Measurements from ENCODE around the gene PJA2.
"Not testable (repeated sequence)": the region's sequence is repeated elsewhere in the genome, so short reads cannot be mapped to it uniquely, and the experiment has no call there.

Gene PJA2

GRCh38 chr5:109307456-109307855 lies 102.3 kb downstream of the PJA2 start:
- DNase-seq = no peak

DNA sequence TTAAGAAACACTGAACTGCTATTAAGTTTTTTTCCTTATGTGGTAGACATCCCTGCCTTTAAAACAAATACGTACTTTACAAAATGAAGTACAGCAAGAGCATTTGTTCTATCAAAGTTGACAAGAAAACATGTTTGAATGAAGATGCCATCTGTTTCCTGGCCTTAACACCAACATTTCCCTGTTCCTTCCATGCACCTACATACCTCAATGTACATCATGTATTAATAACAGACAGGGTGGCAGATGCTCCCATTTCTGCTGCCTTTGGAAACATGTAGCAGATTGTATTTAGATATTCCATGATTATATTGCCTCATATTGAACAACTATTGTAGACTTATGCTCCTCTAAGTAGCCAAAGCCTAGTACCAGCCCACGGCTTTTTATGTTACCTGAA lies 104.4 kb downstream of the PJA2 start:
- DNase-seq = no peak

DNA sequence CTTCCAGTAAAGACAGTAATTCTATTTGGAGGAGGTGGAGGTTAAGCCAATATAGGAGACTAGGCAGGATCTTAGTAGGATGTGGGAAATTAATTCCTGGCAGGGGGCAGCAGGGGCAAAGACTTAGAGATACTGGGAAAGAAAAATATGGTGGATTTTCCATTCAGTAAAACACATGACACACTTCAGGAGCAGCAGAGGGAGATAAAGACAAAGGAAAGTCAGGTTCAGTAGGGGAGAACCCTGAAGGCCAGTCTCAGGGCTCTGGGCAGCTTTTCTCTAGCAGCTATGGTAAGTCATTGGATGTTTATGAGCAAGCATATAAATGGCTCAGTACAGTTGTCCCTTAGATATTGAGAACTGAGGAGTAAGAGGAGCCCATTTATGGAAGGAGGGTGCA lies 105.5 kb downstream of the PJA2 start:
- DNase-seq = no peak

DNA sequence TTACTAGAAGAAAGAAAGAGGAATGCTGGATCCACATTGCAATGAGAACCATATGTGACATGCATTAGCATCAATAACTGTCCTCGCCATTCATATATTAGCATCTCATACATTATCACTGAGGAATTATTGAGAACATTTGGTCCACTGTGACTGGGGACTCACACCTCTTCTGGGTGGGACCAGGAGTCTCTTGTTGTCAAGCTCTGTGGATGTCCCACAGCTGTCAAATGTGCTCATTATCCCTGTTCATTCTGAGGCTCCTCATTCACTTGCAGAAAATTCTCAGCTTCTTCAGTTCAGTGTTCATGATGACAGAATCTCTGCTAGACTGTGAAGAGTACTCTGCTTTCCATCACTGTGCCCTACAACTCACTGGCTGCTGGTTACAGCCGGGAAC lies 109.4 kb downstream of the PJA2 start:
- DNase-seq = no peak

DNA sequence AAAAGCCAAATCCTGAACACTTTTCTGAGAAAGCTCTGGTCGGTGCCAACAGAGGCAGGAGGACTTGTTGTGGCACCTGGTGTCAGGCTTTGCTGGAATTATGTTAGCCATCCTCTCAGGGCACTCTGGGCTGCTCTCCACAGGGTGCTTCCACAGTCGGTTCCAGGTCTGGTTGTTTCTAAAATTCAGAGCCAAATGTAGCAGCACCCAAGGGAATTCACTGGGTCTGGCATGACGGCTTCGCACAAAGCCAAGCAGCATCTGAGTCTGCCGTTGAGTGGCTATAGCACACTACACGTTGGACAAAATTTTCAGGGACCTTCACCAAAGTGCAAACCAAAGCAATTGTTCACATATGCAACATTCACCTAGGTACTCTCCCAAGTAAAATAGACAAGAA lies 110.2 kb downstream of the PJA2 start:
- no peak for DNase-seq

- no peak for DNase-seq
Observed at GRCh38 chr5:109298794-109299193, 111.0 kb downstream of the PJA2 start.

GRCh38 chr5:109297900-109298299 lies 111.9 kb downstream of the PJA2 start:
- no peak for DNase-seq

- DNase-seq = no peak
Observed at GRCh38 chr5:109291090-109291489, 118.7 kb downstream of the PJA2 start.

- no peak for DNase-seq
Observed at GRCh38 chr5:109290231-109290630, 119.5 kb downstream of the PJA2 start.

DNA sequence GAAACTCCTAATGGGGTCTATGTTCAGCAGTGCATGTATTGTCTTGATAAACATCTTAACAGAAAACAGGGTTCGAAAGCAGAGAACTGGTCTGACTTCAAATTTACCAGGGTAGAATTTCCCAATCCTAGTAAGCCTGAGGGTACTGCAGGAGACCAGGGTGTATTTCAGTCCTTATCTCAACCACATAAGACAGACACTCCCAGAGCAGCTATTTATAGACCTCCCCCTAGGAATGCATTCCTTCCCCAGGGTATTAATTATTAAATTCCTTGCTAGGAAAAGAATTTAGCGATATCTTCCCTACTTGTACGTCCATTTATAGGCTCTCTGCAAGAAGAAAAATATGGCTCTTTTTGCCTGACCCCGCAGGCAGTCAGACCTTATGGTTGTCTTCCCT lies 123.1 kb downstream of the PJA2 start:
- not testable (repeated sequence) for DNase-seq
